Activated CD4-positive, alpha-beta T cell treated with anti-CD3 and anti-CD28 coated beads for 48 hours (primary cell): ENCODE results near the gene NRP1.
A peak's percentile ranks its signal among the peaks of the same experiment; 100 is the strongest.

Source experiments
- DNase-seq: peaks from one replicate; pipeline ENCODE4 v3.0.0-alpha.2; 2020

NRP1 gene

GRCh38 chr10:33165911-33166310 lies 168.6 kb downstream of the NRP1 start:
- no peak for DNase-seq

GRCh38 chr10:33164060-33164709 lies 170.3 kb downstream of the NRP1 start:
- DNase-seq: no peak

- no peak for DNase-seq
These were observed 172.3 kb downstream of the NRP1 start for GRCh38 chr10:33162248-33162575.

GRCh38 chr10:33161550-33162247 lies 172.8 kb downstream of the NRP1 start:
- DNase-seq: no peak

- no peak for DNase-seq
These were observed 174.3 kb downstream of the NRP1 start for GRCh38 chr10:33160151-33160550.

- DNase-seq: no peak
These were observed 177.4 kb downstream of the NRP1 start for GRCh38 chr10:33157103-33157502.

- DNase-seq: peak; percentile 47
These were observed 178.5 kb downstream of the NRP1 start for GRCh38 chr10:33155720-33156638.

GRCh38 chr10:33154590-33154989 lies 179.9 kb downstream of the NRP1 start:
- no peak for DNase-seq

GRCh38 chr10:33153968-33154327 lies 180.5 kb downstream of the NRP1 start:
- DNase-seq: no peak

GRCh38 chr10:33153251-33153967 lies 181.1 kb downstream of the NRP1 start:
- no peak for DNase-seq

- no peak for DNase-seq
These were observed 181.7 kb downstream of the NRP1 start for GRCh38 chr10:33152750-33153149.

GRCh38 chr10:33152146-33152545 lies 182.3 kb downstream of the NRP1 start:
- no peak for DNase-seq

GRCh38 chr10:33151344-33151864 lies 183.1 kb downstream of the NRP1 start:
- DNase-seq: no peak

GRCh38 chr10:33150889-33151288 lies 183.6 kb downstream of the NRP1 start:
- no peak for DNase-seq

GRCh38 chr10:33150146-33150545 lies 184.3 kb downstream of the NRP1 start:
- no peak for DNase-seq

- no peak for DNase-seq
These were observed 187.5 kb downstream of the NRP1 start for GRCh38 chr10:33147013-33147310.

GRCh38 chr10:33146189-33147012 lies 188.1 kb downstream of the NRP1 start:
- DNase-seq: no peak

GRCh38 chr10:33145451-33146188 lies 188.8 kb downstream of the NRP1 start:
- no peak for DNase-seq

- DNase-seq: peak; percentile 73
These were observed 191.2 kb downstream of the NRP1 start for GRCh38 chr10:33143160-33143728.

- DNase-seq: no peak
These were observed 192.2 kb downstream of the NRP1 start for GRCh38 chr10:33142295-33142694.

- DNase-seq: no peak
These were observed 193.2 kb downstream of the NRP1 start for GRCh38 chr10:33141251-33141650.
